ENCODE results near the gene PRKRA. TPM values are rescaled to one million over a fixed set of nuclear protein-coding genes. Genes with fewer than 3 reads are reported as not detected.
"Not testable (repeated sequence)": the region's sequence is repeated elsewhere in the genome, so short reads cannot be mapped to it uniquely, and the experiment has no call there.

Gene PRKRA
- total RNA-seq, 5 donors from 2014 or later (not counting 1 experiment from before 2014, with no cell fraction given): 49.4 to 98.7 (median 52.7) TPM

- H3K36me3 Mint-ChIP-seq: no peaks in the 10 kb centered on the region
- H3K9me3 Mint-ChIP-seq: no peaks in the 10 kb centered on the region
- POLR2A ChIA-PET: no interaction called here
Observed at GRCh38 chr2:178415979-178416378, 35.0 kb downstream of the PRKRA start.

GRCh38 chr2:178414266-178415247, 36.4 kb downstream of the PRKRA start:
- H3K4me1 ChIP-seq (ENCODE audit: control insufficient read depth in 1 of 2, extremely low read depth in 1 of 2, insufficient read depth in 2 of 2, low read length in 2 of 2): peaks cover 11 to 15% of the 10 kb centered on the region in 2 experiments
- ATAC-seq (replicated peaks in 1 of 4) (peak; percentile 62 to 69 (median 66)), DNase-seq (peak; percentile 34 to 86 (median 61))
- no peaks in the 10 kb centered on the region for H3K36me3 ChIP-seq (ENCODE audit: control insufficient read depth in 2 of 2, extremely low read depth in 1 of 2, insufficient read depth in 1 of 2, low read length in 1 of 2)
- no peaks in the 10 kb centered on the region for H3K36me3 Mint-ChIP-seq
- H3K27ac Mint-ChIP-seq: peak overlapping the region; percentile 56 to 76
- POLR2A ChIA-PET: interaction anchor here (0.7 to 2.3 kb wide), 3 partner anchors 16 to 302 kb away, joined by 3 to 13 read pairs (median 3); partner anchors contain the start of genes PJVK (in 1 of the 2) and PRKRA (in 1 of the 2)
- 8% methylated on average over 12 of the region's 21 CpGs for WGBS (ENCODE audit: insufficient coverage)
- H3K27me3 ChIP-seq (replicated peaks in 1 of 2; ENCODE audit: control insufficient read depth in 2 of 2, extremely low read depth in 1 of 2, insufficient read depth in 2 of 2, low read length in 1 of 2): no peaks in the 10 kb centered on the region
- H3K9me3 Mint-ChIP-seq: no peaks in the 10 kb centered on the region
- H3K9me3 ChIP-seq: no peaks in the 10 kb centered on the region
- peak overlapping the region; percentile 78 for H3K27ac ChIP-seq (ENCODE audit: low read length)
- peaks cover 21 to 32% (median 22%) of the 10 kb centered on the region in 3 donors for H3K4me1 Mint-ChIP-seq
- peak overlapping the region; percentile 59 to 94 for H3K4me3 ChIP-seq (ENCODE audit: control insufficient read depth in 1 of 2, extremely low read depth in 1 of 2, low read length in 1 of 2)
- CTCF ChIA-PET: interaction anchor here (0.6 to 4.2 kb wide), 27 partner anchors 8 to 302 kb away, joined by 3 to 61 read pairs (median 5); partner anchors contain the start of genes PJVK (in 1 of the 2), PRKRA (in 1 of the 2) and RBM45 (in 1 of the 2)
- peak overlapping the region; percentile 79 to 98 (median 90) for H3K4me3 Mint-ChIP-seq
- H3K27me3 Mint-ChIP-seq: no peaks in the 10 kb centered on the region

More at GRCh38 chr2:178415979-178416378, 35.0 kb downstream of the PRKRA start:
- H3K9me3 ChIP-seq: no peaks in the 10 kb centered on the region
- H3K36me3 ChIP-seq (ENCODE audit: control insufficient read depth in 2 of 2, extremely low read depth in 1 of 2, insufficient read depth in 1 of 2, low read length in 1 of 2): no peaks in the 10 kb centered on the region
- H3K27ac Mint-ChIP-seq: no peak overlapping the region
- no peaks in the 10 kb centered on the region for H3K27me3 Mint-ChIP-seq
- ATAC-seq (replicated peaks in 1 of 4) (no peak), DNase-seq (no peak)
- H3K4me1 ChIP-seq (ENCODE audit: control insufficient read depth in 1 of 2, extremely low read depth in 1 of 2, insufficient read depth in 2 of 2, low read length in 2 of 2): peaks cover 11 to 15% of the 10 kb centered on the region in 2 experiments
- H3K27ac ChIP-seq (ENCODE audit: low read length): no peak overlapping the region
- H3K27me3 ChIP-seq (replicated peaks in 1 of 2; ENCODE audit: control insufficient read depth in 2 of 2, extremely low read depth in 1 of 2, insufficient read depth in 2 of 2, low read length in 1 of 2): no peaks in the 10 kb centered on the region
- CTCF ChIA-PET: interaction anchor here (1.7 to 4.2 kb wide), 5 partner anchors 14 to 107 kb away, joined by 7 to 61 read pairs (median 28); no protein-coding TSS in a partner anchor
- peaks cover 21 to 36% (median 22%) of the 10 kb centered on the region in 3 donors for H3K4me1 Mint-ChIP-seq
- H3K4me3 ChIP-seq (ENCODE audit: control insufficient read depth in 1 of 2, extremely low read depth in 1 of 2, low read length in 1 of 2): no peak overlapping the region
- no peak overlapping the region for H3K4me3 Mint-ChIP-seq

GRCh38 chr2:178413472-178414265, 37.3 kb downstream of the PRKRA start:
- DNase-seq: peak; percentile 50 to 81 (median 68)
- H3K4me3 Mint-ChIP-seq: peak overlapping the region; percentile 79 to 98 (median 90)
- H3K27me3 Mint-ChIP-seq: no peaks in the 10 kb centered on the region
- H3K9me3 Mint-ChIP-seq: no peaks in the 10 kb centered on the region
- no peaks in the 10 kb centered on the region for H3K9me3 ChIP-seq
- H3K36me3 Mint-ChIP-seq: no peaks in the 10 kb centered on the region
- H3K4me3 ChIP-seq (ENCODE audit: control insufficient read depth in 1 of 2, extremely low read depth in 1 of 2, low read length in 1 of 2): peak overlapping the region; percentile 59 to 94
- WGBS (ENCODE audit: insufficient coverage): under 1% methylated on average over 39 of the region's 45 CpGs
- peaks cover 21 to 30% (median 22%) of the 10 kb centered on the region in 3 donors for H3K4me1 Mint-ChIP-seq
- H3K4me1 ChIP-seq (ENCODE audit: control insufficient read depth in 1 of 2, extremely low read depth in 1 of 2, insufficient read depth in 2 of 2, low read length in 2 of 2): peaks cover 11 to 15% of the 10 kb centered on the region in 2 experiments
- peak overlapping the region; percentile 56 to 76 for H3K27ac Mint-ChIP-seq
- H3K27ac ChIP-seq (ENCODE audit: low read length): peak overlapping the region; percentile 78
- POLR2A ChIA-PET: interaction anchor here (0.6 to 2.3 kb wide), 5 partner anchors 16 to 301 kb away, joined by 3 to 13 read pairs (median 4); partner anchors contain the start of genes PJVK (in 1 of the 2) and PRKRA (in 1 of the 2)
- no peaks in the 10 kb centered on the region for H3K36me3 ChIP-seq (ENCODE audit: control insufficient read depth in 2 of 2, extremely low read depth in 1 of 2, insufficient read depth in 1 of 2, low read length in 1 of 2)
- CTCF ChIA-PET: interaction anchor here (0.7 to 4.2 kb wide), 24 partner anchors 9 to 301 kb away, joined by 3 to 61 read pairs (median 5); partner anchors contain the start of genes PJVK (in 1 of the 2), PRKRA (in 1 of the 2) and RBM45 (in 1 of the 2)
- peak; percentile 82 to 88 (median 88) for ATAC-seq (replicated peaks in 1 of 4)
- H3K27me3 ChIP-seq (replicated peaks in 1 of 2; ENCODE audit: control insufficient read depth in 2 of 2, extremely low read depth in 1 of 2, insufficient read depth in 2 of 2, low read length in 1 of 2): no peaks in the 10 kb centered on the region

- not testable (repeated sequence) for H3K4me3 ChIP-seq (ENCODE audit: control insufficient read depth in 1 of 2, extremely low read depth in 1 of 2, low read length in 1 of 2); H3K27me3 ChIP-seq (replicated peaks in 1 of 2; ENCODE audit: control insufficient read depth in 2 of 2, extremely low read depth in 1 of 2, insufficient read depth in 2 of 2, low read length in 1 of 2); H3K9me3 ChIP-seq; H3K27me3 Mint-ChIP-seq; H3K27ac ChIP-seq (ENCODE audit: low read length); DNase-seq; H3K27ac Mint-ChIP-seq; H3K9me3 Mint-ChIP-seq; H3K36me3 Mint-ChIP-seq; H3K36me3 ChIP-seq (ENCODE audit: control insufficient read depth in 2 of 2, extremely low read depth in 1 of 2, insufficient read depth in 1 of 2, low read length in 1 of 2); ATAC-seq (replicated peaks in 1 of 4)
- ChIA-PET POLR2A (interaction anchor here in 1 of 2 donors (0.7 kb wide), 1 partner anchor 18 kb away, joined by 7 read pairs; no protein-coding TSS in a partner anchor), CTCF (interaction anchor here (0.7 to 4.2 kb wide), 4 partner anchors 13 to 868 kb away, joined by 3 to 61 read pairs (median 19); no protein-coding TSS in a partner anchor)
- H3K4me3 Mint-ChIP-seq: peak overlapping the region; percentile 79 to 98 (median 90)
- H3K4me1 ChIP-seq (ENCODE audit: control insufficient read depth in 1 of 2, extremely low read depth in 1 of 2, insufficient read depth in 2 of 2, low read length in 2 of 2): peaks cover 11 to 15% of the 10 kb centered on the region in 2 experiments
- WGBS (ENCODE audit: insufficient coverage): 100% methylated on average over 4 of the region's 8 CpGs
- H3K4me1 Mint-ChIP-seq: peaks cover 21 to 30% (median 22%) of the 10 kb centered on the region in 3 donors
Observed at GRCh38 chr2:178412453-178412852, 38.5 kb downstream of the PRKRA start.

DNA sequence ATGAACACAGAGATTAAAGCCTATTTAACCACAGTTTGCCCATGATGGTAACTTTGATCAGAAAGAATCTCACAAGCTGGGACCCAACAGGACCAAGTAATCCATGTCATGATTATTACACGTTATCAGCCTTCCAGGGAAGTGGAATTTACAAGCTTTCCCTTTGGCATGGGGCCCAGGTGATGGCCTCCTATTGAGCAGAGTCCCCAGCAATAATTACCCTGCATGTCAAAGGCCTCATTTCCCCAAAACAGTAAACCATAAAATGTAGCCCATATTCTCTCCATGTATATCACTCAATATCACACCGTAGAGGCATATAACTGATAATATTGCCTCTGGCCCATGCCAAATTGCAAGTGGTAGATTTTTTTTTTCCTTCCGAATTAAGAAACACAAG, 38.9 kb downstream of the PRKRA start:
- POLR2A ChIA-PET: interaction anchor here in 1 of 2 donors (0.7 kb wide), 1 partner anchor 17 kb away, joined by 7 read pairs; no protein-coding TSS in a partner anchor
- CTCF ChIA-PET: interaction anchor here in 1 of 2 donors (0.7 to 4.2 kb wide), 3 partner anchors 15 to 349 kb away, joined by 5 to 33 read pairs (median 5); no protein-coding TSS in a partner anchor
- DNase-seq (no peak), ATAC-seq (replicated peaks in 1 of 4) (no peak)
- H3K4me3 ChIP-seq (ENCODE audit: control insufficient read depth in 1 of 2, extremely low read depth in 1 of 2, low read length in 1 of 2): no peak overlapping the region
- H3K36me3 ChIP-seq (ENCODE audit: control insufficient read depth in 2 of 2, extremely low read depth in 1 of 2, insufficient read depth in 1 of 2, low read length in 1 of 2): no peaks in the 10 kb centered on the region
- H3K4me3 Mint-ChIP-seq: no peak overlapping the region
- H3K27me3 ChIP-seq (replicated peaks in 1 of 2; ENCODE audit: control insufficient read depth in 2 of 2, extremely low read depth in 1 of 2, insufficient read depth in 2 of 2, low read length in 1 of 2): no peaks in the 10 kb centered on the region
- H3K27ac ChIP-seq (ENCODE audit: low read length): no peak overlapping the region
- no peaks in the 10 kb centered on the region for H3K9me3 ChIP-seq
- H3K4me1 Mint-ChIP-seq: peaks cover 21 to 30% (median 22%) of the 10 kb centered on the region in 3 donors
- H3K27me3 Mint-ChIP-seq: no peaks in the 10 kb centered on the region
- peaks cover 11 to 15% of the 10 kb centered on the region in 2 experiments for H3K4me1 ChIP-seq (ENCODE audit: control insufficient read depth in 1 of 2, extremely low read depth in 1 of 2, insufficient read depth in 2 of 2, low read length in 2 of 2)
- WGBS (ENCODE audit: insufficient coverage): 33% methylated on average over 1 of the region's 3 CpGs
- H3K27ac Mint-ChIP-seq: no peak overlapping the region
- H3K36me3 Mint-ChIP-seq: no peaks in the 10 kb centered on the region
- H3K9me3 Mint-ChIP-seq: no peaks in the 10 kb centered on the region

Data from T-cell (primary cell).